Superior temporal gyrus (tissue), 1 donor: ENCODE measurements around the gene GYPA.
"Not testable (repeated sequence)": the region's sequence is repeated elsewhere in the genome, so short reads cannot be mapped to it uniquely, and the experiment has no call there.

Experiments
- DNase-seq: peaks from one replicate; pipeline ENCODE4 v3.0.0-alpha.2; 2016; ENCODE audit errors: extremely low spot score

GYPA gene

DNA sequence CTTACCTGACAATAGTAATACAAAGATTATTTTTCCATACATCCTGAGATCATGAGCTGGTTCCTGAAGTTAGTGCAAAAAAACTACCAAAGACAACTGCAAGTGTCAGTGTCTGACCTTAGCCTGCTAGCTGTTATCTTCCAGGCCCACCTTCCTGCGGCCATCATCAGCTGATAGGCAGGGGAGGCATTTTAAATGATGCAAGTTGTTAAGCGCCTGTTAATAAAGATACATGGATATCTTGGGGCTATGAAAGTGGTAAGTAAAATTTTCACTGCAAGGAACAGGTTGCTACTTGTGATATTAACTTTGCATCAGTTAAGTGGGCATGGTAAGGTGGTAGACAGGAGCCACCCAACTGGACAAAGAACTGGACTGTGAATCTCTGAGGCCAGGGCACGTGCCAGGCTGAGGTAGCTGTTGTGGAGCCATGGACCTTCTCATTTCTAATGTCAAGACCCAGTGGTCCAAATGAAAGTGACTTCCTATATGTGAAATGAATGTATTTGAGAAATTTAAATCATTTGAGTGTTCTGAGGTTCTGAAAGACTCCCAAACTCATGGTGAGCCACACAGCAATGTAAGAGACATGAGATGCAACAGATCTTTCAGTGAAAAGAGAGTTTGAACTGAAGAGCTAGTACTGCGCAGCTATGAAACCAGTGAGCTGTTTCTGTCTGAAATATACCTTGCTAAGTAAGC, at the start of gene GYPA:
TSS of gene GYPA (minus strand) at position 125 of the 702 bp plus-strand sequence. CDS start at position 42, 83 bp downstream.
- not testable (repeated sequence) for DNase-seq

DNA sequence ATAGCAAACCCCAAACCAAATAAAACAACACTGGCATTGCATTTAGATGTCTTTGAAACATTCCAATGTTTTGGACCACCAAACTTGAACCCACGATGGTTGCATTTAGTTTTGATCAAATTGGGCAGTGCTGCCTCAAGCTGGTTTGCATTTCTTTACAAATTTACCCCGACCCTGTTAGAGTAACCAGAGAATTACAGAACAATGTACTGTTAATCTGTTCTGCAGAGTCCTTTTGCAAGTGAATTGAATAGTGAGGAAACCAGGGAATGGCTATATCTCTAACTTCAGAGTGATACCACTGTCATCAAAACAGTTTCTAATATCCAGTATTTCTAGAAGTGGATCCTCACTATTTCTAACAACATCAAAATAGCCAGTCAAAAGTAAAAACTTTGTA, 49.5 kb upstream of the GYPA start:
- DNase-seq = no peak

GRCh38 chr4:144189121-144189520, 48.6 kb upstream of the GYPA start:
- no peak for DNase-seq

GRCh38 chr4:144185086-144185485, 44.6 kb upstream of the GYPA start:
- DNase-seq = no peak

DNA sequence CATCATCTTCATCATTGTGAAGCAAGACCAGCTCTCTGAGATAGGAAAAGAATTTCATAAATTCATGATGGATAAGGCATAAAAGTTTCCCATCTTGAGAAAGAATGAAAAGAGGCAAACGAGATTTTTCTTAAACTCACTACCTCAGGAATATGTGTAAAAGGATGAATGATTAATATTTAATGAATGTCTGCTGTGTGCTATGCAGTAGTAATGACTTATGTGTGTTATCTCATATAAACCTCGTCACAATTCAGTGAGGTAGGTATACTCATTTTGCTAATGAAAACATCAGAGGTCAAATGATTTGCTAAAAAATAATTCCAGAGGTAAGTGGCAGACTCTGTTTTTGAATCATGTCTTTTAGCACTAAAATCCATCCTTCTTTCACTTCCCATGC, 42.6 kb upstream of the GYPA start:
- DNase-seq = no peak

- no peak for DNase-seq
Observed at GRCh38 chr4:144181391-144181790, 40.9 kb upstream of the GYPA start.

DNA sequence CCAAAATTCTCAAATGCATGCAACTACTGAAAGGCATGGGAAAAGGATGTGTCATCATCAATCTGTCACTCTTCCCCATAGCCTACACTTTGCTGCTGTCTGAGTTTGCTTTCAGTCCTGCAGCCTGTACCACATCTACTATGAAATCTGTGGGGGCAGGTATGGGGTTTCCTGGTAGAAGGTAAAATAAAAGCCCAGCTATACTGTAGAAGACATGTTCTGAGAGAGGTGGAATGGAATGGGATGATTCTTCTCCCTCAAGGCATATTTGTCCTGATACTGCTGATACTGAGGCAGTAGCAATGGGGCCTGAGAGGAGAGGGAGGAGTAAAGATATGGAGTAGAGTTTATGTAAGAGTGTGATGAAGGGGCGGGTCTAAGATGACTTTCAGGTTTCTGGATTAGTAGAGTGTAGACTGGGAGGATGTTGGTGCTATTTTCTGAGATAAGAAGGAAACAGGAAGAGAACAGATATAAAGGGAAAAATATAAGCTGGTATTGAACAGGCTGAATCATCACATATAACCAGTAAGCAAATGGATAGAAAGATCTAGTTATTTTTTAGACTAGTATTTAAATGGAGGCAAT, 38.7 kb upstream of the GYPA start:
- no peak for DNase-seq

DNA sequence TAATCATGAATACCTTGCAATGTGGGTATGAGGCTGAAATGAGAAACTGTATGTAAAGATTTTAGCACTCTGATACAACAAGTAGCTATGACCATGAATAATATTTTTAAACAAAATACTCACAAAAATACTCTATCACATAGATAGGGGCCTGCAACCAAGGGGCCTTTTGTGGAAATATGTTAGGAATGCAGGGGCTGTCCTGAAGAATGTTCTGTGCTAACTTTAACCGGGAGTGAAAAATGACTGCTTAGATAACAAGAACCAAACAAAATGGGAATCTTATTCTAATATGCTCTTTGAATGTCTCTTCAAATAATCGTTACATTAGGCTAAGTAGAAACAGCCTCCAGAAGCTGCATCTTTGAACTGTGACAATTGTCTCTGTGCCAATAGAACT, 37.9 kb upstream of the GYPA start:
- DNase-seq = no peak

DNA sequence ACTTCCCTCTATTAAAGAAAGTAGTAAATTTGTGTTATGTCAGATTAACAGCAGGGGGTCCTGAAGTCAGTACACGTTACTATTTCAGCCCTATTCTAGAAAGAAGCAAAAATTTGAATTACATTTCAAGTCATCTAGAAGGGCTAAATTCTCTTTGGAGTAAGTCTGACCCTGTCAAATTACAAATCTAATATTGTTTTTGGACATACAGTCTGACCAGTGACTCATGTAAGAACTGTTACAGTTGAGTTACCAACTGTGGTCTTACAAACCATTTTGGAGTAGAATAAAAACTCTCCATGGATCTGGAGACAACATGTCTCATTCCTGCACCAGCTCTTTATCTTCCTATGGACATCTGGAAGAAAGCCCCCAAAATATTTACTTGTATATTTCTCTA, 36.0 kb upstream of the GYPA start:
- no peak for DNase-seq

GRCh38 chr4:144174401-144175067, 34.0 kb upstream of the GYPA start:
- DNase-seq = peak; percentile 91

- DNase-seq = no peak
Observed at GRCh38 chr4:144171697-144172096, 31.2 kb upstream of the GYPA start.

DNA sequence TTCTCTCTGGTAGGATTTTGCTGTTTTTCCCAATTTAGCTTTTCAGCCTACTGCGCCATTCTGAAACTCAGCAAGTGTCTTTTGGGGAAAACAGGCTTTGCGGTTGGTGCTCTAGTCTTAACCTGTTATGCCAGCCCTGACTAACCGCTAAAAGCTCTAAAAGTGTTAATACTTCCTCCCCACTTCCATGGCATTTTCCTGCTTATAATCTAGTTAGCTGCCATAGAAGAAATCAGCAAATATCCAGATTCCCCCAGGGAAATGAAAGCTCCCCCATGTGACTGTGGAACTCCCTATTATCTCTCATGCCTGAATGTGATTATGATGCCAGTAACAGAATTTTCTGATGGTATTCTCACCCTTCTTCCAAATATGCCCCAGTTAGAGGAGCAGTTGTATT, 28.7 kb upstream of the GYPA start:
- DNase-seq = no peak

GRCh38 chr4:144154044-144154443, 13.5 kb upstream of the GYPA start:
- DNase-seq = no peak

DNA sequence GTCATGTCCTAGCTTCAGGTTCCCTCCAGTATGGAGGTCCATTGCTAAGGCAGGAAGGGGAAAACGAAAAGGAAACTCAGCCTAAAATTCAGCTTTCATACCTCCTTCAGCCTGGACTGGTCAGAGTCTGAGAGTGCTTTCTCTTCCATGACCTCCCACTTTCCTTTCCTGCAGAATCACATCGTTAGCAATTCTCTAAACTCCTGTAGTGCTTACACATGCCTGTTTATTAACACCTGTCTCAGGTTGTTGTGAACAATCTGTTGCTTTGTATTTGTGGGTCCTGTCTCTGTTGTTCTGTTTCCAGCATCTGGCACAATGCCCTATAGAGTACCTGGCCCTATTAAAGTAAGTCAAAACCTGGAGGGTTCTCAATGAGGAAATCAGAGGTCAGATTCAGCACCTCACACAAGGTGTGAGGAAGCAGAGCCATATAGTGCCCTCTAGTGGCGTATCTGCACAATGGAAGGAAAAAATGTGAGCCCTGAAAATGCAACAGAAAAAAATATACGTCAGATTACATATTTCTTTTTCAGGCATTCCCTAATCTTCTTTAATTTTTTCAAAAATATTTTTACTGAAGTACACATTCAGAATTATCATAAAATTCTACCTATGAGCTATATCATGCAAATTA, 2.3 kb upstream of the GYPA start:
- DNase-seq = not testable (repeated sequence)

- DNase-seq = no peak
Observed at GRCh38 chr4:144141493-144141892, 975 bp upstream of the GYPA start.

- not testable (repeated sequence) for DNase-seq
Observed at GRCh38 chr4:144139991-144140390, 527 bp downstream of the GYPA start.

- DNase-seq = not testable (repeated sequence)
Observed at GRCh38 chr4:144139547-144139946, 971 bp downstream of the GYPA start.

- DNase-seq = not testable (repeated sequence)
Observed at GRCh38 chr4:144138239-144138638, 2.3 kb downstream of the GYPA start.

DNA sequence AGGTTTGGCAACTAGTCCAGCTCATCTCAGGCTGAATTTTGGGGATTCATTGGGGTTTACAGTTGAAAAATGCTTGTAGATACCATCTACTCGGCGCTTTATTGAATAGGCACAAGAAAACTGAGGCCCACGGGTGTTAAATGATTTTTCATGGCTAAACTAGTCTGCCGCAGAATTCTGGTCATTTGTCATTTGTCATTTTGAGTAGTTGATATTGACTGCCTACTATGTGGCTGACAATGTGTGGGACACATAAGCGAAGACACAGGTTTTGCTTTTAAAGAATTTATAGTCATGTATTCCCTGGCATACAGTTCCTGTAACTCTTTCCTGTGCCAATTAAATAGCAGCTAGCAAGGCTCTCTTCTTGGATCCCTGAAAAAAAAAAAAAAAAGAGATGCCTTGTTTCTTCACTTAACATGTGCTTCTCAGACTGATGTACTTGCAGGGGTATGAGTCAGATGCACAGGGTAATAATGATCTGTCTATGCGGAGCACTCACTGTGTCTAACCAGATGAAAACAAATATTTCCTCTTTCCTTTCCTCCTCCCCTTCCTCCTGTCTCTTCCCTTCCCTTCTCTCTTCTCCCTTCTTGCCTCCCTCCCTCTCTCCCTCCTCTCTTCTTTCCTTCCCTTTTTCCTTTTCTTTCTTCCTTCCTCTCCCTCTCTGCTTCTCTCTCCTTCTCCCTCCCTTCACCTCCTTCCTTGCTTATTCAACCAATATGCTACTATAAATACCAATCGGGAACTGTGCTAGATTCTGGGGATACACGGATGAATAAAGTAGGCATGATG, 3.2 kb downstream of the GYPA start:
- DNase-seq = not testable (repeated sequence)

DNA sequence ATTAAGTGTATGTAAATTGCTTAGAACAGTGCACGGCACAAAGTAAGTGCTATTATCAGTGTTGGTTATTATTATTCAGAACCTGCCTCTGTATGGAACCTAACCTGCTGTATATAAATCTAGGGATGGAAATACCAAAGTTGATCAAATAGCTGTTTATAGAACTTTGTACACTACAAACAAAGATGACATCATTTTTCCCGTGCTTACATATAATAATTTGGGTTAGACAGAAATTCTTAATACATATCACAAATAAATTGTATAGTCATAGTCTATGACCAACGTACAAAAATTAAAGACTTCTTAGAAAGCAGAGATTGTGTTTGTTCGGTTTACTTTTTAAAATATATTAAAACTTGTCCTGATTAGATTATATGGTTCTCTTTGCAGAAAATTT, 4.3 kb downstream of the GYPA start:
- not testable (repeated sequence) for DNase-seq

DNA sequence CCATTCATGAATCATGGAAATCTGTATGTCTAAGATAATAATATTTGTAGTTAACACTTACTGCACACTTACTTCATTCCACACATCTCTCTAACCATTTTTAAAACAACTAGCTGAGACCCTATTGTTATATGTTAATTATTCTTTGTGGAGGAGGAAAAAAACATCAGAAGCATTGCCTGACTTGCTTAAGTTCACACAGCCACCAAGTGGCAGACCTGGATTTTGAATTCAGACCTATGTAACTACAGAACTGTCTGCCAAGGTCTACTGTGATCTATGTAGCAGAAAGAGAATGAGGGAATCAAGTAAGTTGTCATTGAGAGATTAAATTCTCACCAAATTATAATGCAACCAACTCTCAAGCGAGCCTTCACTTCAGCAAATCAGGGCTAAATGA, 10.4 kb downstream of the GYPA start:
- DNase-seq = not testable (repeated sequence)
